T-helper 1 cell treated with Interleukin-12 subunit alpha and Interleukin-12 subunit beta and Interleukin-4 antibody, amounts not matched to agents 30 μg/mL and 1 μg/mL, for 36 hours (primary cell): ENCODE data around the gene CELA2A.
"Not testable (repeated sequence)": the region's sequence is repeated elsewhere in the genome, so short reads cannot be mapped to it uniquely, and the experiment has no call there.

Source experiments
- H3K27ac Mint-ChIP-seq: one replicate; pipeline ENCODE4 v1.8.0; 2021; ENCODE audit warnings: mild to moderate bottlenecking, mixed read lengths
- H3K27me3 Mint-ChIP-seq: one replicate; pipeline ENCODE4 v1.8.0; 2021; ENCODE audit warnings: low read depth, mixed read lengths
- H3K36me3 Mint-ChIP-seq: one replicate; pipeline ENCODE4 v1.8.0; 2021; ENCODE audit warnings: low read depth, mixed read lengths
- H3K4me1 Mint-ChIP-seq: one replicate; pipeline ENCODE4 v1.8.0; 2021; ENCODE audit warnings: low read depth, mixed read lengths
- H3K4me3 Mint-ChIP-seq: one replicate; pipeline ENCODE4 v1.8.0; 2021; ENCODE audit warnings: mild to moderate bottlenecking, moderate library complexity, mixed read lengths
- H3K9me3 Mint-ChIP-seq: one replicate; pipeline ENCODE4 v1.8.0; 2021; ENCODE audit warnings: mixed read lengths

Gene CELA2A

GRCh38 chr1:15445390-15446122 lies 11.0 kb upstream of the CELA2A start:
- H3K4me1 Mint-ChIP-seq = peaks cover 9% of the 10 kb centered on the region
- H3K4me3 Mint-ChIP-seq = no peak overlapping the region
- H3K9me3 Mint-ChIP-seq = no peaks in the 10 kb centered on the region
- H3K27me3 Mint-ChIP-seq = peaks cover 6% of the 10 kb centered on the region
- no peak overlapping the region for H3K27ac Mint-ChIP-seq
- no peaks in the 10 kb centered on the region for H3K36me3 Mint-ChIP-seq

DNA sequence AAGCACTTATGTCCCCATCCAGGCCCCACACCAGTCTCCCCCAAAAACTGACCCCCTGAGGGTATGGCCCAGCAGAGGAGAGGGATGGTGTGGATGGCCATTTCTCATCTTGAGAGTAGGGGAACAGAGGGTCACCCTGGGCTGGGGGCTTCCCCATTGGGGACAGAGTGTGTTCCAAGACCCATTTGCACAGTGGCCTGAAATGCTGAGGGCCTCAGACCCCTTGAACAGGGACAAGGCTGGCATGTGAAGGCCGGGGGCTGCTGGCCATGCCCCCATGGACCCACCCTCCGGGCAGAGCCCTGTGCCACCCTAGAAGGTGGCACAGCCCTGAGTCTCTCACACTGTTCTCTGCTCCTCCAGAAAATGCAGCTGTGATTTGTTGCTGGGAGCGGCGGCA lies 10.3 kb upstream of the CELA2A start:
- no peak overlapping the region for H3K4me3 Mint-ChIP-seq
- no peak overlapping the region for H3K27ac Mint-ChIP-seq
- peaks cover 9% of the 10 kb centered on the region for H3K4me1 Mint-ChIP-seq
- no peaks in the 10 kb centered on the region for H3K9me3 Mint-ChIP-seq
- peaks cover 6% of the 10 kb centered on the region for H3K27me3 Mint-ChIP-seq
- H3K36me3 Mint-ChIP-seq = no peaks in the 10 kb centered on the region

GRCh38 chr1:15448877-15449462 lies 7.6 kb upstream of the CELA2A start:
- H3K27me3 Mint-ChIP-seq = peaks cover 6% of the 10 kb centered on the region
- no peaks in the 10 kb centered on the region for H3K9me3 Mint-ChIP-seq
- no peak overlapping the region for H3K4me3 Mint-ChIP-seq
- H3K27ac Mint-ChIP-seq = no peak overlapping the region
- no peaks in the 10 kb centered on the region for H3K36me3 Mint-ChIP-seq
- H3K4me1 Mint-ChIP-seq = peaks cover 9% of the 10 kb centered on the region

DNA sequence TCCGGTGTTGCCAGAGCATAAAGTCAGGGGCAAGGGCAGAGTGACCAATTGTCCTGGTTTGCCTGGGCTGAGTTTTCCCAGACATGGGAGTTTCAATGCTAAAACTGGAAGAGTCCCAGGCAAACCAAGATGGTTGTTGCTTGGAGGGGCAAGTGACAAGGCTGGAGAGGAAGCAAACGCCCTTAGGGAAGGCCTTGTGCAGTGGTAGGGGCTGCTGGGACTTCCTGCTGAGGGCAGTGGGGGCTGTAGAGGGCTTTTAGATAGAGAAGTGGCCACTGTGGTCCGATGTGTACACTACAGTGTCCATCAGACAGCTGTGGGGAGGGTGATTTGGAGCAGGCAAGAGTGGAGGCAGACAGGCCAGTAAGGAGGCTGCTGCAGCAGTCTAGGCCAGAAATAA lies 7.0 kb upstream of the CELA2A start:
- H3K9me3 Mint-ChIP-seq = no peaks in the 10 kb centered on the region
- H3K4me1 Mint-ChIP-seq = peaks cover 9% of the 10 kb centered on the region
- no peaks in the 10 kb centered on the region for H3K36me3 Mint-ChIP-seq
- peaks cover 6% of the 10 kb centered on the region for H3K27me3 Mint-ChIP-seq
- H3K4me3 Mint-ChIP-seq = no peak overlapping the region
- H3K27ac Mint-ChIP-seq = no peak overlapping the region

DNA sequence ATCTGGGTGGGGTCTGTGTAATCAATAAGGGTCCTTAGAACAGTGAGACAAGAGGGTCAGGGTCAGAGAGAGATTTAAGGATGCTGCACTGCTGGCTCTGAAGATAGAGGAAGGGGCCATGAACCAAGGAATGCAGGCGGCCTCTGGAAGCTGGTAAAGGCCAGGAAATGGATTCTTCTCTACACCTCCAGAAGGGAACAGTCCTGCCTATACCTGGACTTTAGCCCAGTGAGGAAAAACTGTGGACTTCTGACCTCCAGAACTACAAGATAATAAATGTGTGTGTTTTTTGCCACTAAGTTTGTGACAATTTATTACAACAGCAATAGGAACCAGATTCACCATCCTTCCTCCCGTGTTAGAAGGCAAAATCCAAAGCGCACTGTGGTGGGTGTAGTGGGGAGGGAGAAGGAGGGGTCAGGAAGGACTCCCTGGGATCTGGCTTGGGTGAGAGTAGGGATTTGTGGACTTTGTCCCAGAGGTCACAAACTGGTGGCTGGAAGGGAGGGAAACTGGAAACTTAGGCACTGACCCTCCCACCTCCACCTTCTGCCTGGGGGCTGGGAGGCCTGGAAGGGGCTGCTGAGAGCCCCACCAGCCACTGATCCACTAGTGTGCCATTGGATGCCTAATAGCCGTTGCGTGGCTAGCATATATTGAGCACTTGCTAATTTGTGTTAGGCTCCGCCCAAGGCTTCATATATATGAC lies 5.4 kb upstream of the CELA2A start:
- H3K4me1 Mint-ChIP-seq = no peaks in the 10 kb centered on the region
- H3K9me3 Mint-ChIP-seq = no peaks in the 10 kb centered on the region
- H3K27ac Mint-ChIP-seq = no peak overlapping the region
- peaks cover 6% of the 10 kb centered on the region for H3K27me3 Mint-ChIP-seq
- H3K4me3 Mint-ChIP-seq = no peak overlapping the region
- H3K36me3 Mint-ChIP-seq = no peaks in the 10 kb centered on the region

- Mint-ChIP-seq H3K9me3 (no peaks in the 10 kb centered on the region), H3K4me1 (no peaks in the 10 kb centered on the region), H3K4me3 (no peak overlapping the region), H3K27ac (no peak overlapping the region), H3K36me3 (no peaks in the 10 kb centered on the region), H3K27me3 (peaks cover 8% of the 10 kb centered on the region)
Observed at GRCh38 chr1:15452216-15452615, 4.3 kb upstream of the CELA2A start.

DNA sequence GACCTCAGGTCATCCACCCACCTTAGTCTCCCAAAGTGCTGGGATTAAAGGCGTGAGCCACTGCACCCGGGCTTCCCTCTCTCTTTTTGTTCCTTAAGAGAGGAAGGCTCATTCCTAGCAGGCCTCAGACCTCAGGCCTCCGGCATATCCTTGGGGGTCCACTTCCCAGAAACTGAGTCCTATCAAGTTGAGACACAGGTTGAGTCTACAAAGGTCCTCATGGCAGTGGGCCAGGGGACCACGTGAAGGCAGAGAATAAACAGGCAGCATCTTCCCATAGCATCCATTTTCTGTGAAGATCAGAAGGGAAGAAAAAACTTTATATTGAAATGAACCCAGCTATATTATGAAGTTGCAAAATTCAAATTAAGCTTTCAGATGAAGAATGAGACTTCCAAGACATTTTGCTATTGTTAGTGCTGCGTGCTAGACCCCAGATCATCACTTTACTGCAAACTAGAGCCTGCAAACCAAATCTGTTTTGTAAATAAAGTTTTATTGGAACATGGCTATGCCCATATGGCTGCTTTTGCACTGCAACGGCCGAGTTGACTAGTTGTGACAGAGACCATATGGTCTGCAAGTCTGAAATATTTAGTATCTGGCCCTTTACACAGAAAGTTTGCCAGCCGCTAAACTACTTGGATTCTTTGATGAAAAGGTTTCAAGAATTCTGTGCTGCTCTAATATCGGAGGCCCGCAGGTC lies 3.5 kb upstream of the CELA2A start:
- no peaks in the 10 kb centered on the region for H3K36me3 Mint-ChIP-seq
- peaks cover 9% of the 10 kb centered on the region for H3K27me3 Mint-ChIP-seq
- H3K27ac Mint-ChIP-seq = no peak overlapping the region
- no peaks in the 10 kb centered on the region for H3K9me3 Mint-ChIP-seq
- H3K4me3 Mint-ChIP-seq = no peak overlapping the region
- H3K4me1 Mint-ChIP-seq = no peaks in the 10 kb centered on the region

- H3K4me1 Mint-ChIP-seq = no peaks in the 10 kb centered on the region
- no peak overlapping the region for H3K27ac Mint-ChIP-seq
- no peaks in the 10 kb centered on the region for H3K9me3 Mint-ChIP-seq
- H3K36me3 Mint-ChIP-seq = no peaks in the 10 kb centered on the region
- peaks cover 9% of the 10 kb centered on the region for H3K27me3 Mint-ChIP-seq
- no peak overlapping the region for H3K4me3 Mint-ChIP-seq
Observed at GRCh38 chr1:15453734-15454133, 2.8 kb upstream of the CELA2A start.

- H3K9me3 Mint-ChIP-seq = no peaks in the 10 kb centered on the region
- H3K36me3 Mint-ChIP-seq = no peaks in the 10 kb centered on the region
- no peak overlapping the region for H3K4me3 Mint-ChIP-seq
- H3K27me3 Mint-ChIP-seq = peaks cover 6% of the 10 kb centered on the region
- no peak overlapping the region for H3K27ac Mint-ChIP-seq
- no peaks in the 10 kb centered on the region for H3K4me1 Mint-ChIP-seq
Observed at GRCh38 chr1:15454256-15454655, 2.3 kb upstream of the CELA2A start.

DNA sequence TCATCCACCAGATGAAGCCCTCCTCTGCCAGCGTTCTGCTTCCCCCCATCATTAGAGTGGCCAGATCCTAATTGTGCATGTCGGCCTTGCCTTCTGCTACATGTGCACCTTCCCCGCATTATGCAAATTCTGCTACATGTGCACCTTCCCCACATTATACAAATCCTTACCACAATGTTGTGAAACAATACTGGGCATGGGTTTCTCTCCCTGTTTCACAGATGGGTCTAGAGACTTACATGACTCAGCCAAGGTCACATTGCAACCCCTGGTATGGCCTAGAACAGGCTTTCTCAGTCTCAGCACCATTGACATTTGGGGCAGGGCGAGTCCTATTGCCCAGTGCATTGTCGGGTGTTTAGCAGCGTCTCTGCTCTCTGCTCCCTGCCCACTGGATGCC lies 1.0 kb upstream of the CELA2A start:
- Mint-ChIP-seq H3K4me3 (no peak overlapping the region), H3K4me1 (no peaks in the 10 kb centered on the region), H3K27me3 (peaks cover 3% of the 10 kb centered on the region), H3K9me3 (no peaks in the 10 kb centered on the region), H3K27ac (no peak overlapping the region), H3K36me3 (no peaks in the 10 kb centered on the region)

DNA sequence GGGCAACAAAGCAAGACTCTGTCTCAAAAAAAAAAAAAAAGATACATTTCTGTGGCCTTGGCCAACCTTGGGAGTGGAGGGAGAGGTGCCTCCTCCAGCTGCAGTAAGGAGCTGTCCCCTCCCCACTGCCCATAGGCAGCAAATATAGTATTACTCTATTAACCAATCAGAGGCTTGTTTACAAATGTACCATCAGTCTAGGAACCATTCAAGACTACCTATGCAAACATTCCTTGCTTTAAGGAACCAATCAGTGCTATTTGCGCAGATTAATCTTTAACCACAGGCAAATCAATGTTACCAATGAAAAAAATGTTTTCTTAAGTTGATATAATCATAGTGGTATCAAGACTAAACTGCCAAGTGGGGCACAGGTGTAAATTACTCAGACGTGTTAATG lies 1.1 kb downstream of the CELA2A start:
- no peak overlapping the region for H3K4me3 Mint-ChIP-seq
- no peaks in the 10 kb centered on the region for H3K4me1 Mint-ChIP-seq
- H3K36me3 Mint-ChIP-seq = no peaks in the 10 kb centered on the region
- H3K27me3 Mint-ChIP-seq = peaks cover 3% of the 10 kb centered on the region
- H3K9me3 Mint-ChIP-seq = no peaks in the 10 kb centered on the region
- H3K27ac Mint-ChIP-seq = no peak overlapping the region

- not testable (repeated sequence) for H3K27ac Mint-ChIP-seq, H3K4me3 Mint-ChIP-seq, H3K27me3 Mint-ChIP-seq, H3K4me1 Mint-ChIP-seq, H3K9me3 Mint-ChIP-seq, H3K36me3 Mint-ChIP-seq
Observed at GRCh38 chr1:15458388-15458787, 1.9 kb downstream of the CELA2A start.

DNA sequence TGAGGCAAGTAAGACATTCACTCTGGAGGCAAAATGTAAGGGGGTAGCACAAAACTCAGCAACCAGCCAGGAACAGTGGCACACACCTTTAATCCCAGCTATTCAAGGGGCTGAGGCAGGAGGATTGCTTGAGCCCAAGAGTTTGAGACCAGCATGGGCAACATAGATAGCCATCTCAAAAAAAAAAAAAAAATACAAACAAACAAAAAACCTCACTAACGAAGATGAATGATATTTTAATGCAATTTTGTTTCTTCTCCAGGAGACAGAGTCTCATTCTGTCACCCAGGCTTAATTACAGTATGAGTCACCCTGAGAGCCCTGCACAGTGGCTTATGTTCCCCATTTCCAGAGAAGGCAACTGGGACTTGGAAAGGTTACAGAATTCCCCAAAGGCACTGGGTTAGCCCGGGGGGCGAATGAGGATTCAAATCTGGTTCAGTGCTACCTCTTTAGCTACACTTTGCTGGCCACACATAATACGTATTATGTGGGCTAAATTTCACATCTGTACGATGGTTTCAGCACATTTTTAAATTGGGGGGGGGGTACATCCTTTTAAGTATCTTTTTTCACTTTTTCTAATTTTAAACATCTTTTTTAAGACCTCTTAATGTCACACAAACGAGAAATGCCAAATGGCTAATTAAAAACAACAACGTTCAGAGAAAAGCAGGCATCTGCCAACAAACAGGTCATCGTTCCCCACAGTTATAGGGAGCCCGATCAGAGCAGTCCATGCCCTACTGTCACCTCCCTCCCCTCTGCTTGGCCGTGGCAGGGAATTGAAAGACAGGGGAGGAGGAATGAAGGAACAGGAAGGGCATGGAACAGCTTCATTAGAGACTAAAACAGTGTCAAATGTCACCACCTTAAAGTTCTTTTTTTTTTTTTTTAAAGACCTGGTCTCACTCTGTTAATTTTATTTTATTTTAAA lies 3.5 kb downstream of the CELA2A start:
- Mint-ChIP-seq H3K36me3 (no peaks in the 10 kb centered on the region), H3K27me3 (peaks cover 6% of the 10 kb centered on the region), H3K4me3 (no peak overlapping the region), H3K27ac (no peak overlapping the region), H3K9me3 (no peaks in the 10 kb centered on the region), H3K4me1 (no peaks in the 10 kb centered on the region)

GRCh38 chr1:15460708-15461095 lies 4.2 kb downstream of the CELA2A start:
- Mint-ChIP-seq H3K4me3 (no peak overlapping the region), H3K27me3 (peaks cover 6% of the 10 kb centered on the region), H3K4me1 (no peaks in the 10 kb centered on the region), H3K36me3 (no peaks in the 10 kb centered on the region), H3K27ac (no peak overlapping the region), H3K9me3 (no peaks in the 10 kb centered on the region)
